DMS79 (cell line): ENCODE measurements around the gene CERS4.
"Not testable (repeated sequence)": the region's sequence is repeated elsewhere in the genome, so short reads cannot be mapped to it uniquely, and the experiment has no call there.

Source experiments
- DNase-seq: peaks from one replicate; lab custom pipeline; 2025; lab: John Stamatoyannopoulos, UW

CERS4 gene, protein sequence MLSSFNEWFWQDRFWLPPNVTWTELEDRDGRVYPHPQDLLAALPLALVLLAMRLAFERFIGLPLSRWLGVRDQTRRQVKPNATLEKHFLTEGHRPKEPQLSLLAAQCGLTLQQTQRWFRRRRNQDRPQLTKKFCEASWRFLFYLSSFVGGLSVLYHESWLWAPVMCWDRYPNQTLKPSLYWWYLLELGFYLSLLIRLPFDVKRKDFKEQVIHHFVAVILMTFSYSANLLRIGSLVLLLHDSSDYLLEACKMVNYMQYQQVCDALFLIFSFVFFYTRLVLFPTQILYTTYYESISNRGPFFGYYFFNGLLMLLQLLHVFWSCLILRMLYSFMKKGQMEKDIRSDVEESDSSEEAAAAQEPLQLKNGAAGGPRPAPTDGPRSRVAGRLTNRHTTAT

GRCh38 chr19:8208922-8209461, at the start of gene CERS4:
Gene CERS4, plus strand, starts transcription at chr19:8209370. Its CDS starts 41,707 bp downstream, at chr19:8251077.
- peak; percentile 57 for DNase-seq

- peak; percentile 72 for DNase-seq
Measured at GRCh38 chr19:8161135-8161646, 48.0 kb upstream of the CERS4 start.

GRCh38 chr19:8163759-8164158, 45.4 kb upstream of the CERS4 start:
- DNase-seq = no peak

DNA sequence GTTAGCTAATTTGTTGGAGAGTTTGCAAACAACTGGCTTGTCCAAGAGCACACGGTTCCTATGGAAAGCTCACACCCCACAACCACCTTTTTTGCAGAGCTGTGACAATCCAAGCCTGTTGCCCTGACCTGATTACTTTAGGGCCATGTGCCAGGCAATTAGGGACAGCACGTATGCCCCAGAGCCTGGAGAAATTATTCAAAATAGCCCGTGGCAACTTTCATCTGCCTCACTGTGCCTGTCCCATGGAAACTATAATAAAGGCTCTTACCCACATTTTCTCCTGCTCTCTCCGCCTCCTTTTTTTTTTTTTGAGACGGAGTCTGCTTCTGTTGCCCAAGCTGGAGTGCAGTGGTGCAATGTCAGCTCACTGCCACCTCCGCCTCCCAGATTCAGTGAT, 41.2 kb upstream of the CERS4 start:
- no peak for DNase-seq

DNA sequence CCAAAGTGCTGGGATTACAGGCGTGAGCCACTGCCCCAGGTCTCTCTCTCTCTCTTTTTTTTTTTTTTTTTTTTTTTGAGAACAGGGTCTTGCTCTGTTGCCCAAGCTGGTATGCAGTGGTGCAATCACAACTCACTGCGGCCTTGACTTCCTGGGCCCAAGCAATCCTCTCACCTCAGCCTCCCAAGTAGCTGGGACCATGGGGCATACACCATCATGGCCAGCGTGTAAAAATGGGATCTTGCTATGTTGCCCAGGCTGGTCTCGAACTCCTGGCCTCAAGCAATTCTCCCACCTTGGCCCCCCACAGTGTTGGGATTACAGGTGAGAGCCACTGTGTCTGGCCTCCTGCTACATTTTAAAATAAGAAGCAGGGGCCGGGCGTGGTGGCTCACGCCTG, 40.6 kb upstream of the CERS4 start:
- DNase-seq = no peak

- no peak for DNase-seq
Measured at GRCh38 chr19:8174706-8175105, 34.5 kb upstream of the CERS4 start.

- no peak for DNase-seq
Measured at GRCh38 chr19:8180018-8180417, 29.2 kb upstream of the CERS4 start.

DNA sequence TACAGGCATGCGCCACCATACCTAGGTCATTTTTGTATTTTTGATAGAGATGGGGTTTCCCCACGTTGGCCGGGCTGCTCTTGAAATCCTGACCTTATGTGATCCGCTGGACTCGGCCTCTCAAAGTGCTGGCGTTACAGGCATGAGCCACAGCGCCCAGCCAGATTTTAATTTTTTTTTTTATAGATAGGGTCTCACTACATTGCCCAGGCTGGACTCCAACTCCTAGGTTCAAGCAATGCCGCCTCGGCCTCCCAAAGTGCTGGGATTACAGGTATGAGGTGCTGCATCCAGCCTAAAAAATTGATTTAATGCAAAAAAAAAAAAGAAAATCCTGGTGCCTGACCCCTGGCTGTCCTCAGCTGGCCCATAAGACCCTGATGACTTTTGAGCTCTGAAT, 24.9 kb upstream of the CERS4 start:
- no peak for DNase-seq

DNA sequence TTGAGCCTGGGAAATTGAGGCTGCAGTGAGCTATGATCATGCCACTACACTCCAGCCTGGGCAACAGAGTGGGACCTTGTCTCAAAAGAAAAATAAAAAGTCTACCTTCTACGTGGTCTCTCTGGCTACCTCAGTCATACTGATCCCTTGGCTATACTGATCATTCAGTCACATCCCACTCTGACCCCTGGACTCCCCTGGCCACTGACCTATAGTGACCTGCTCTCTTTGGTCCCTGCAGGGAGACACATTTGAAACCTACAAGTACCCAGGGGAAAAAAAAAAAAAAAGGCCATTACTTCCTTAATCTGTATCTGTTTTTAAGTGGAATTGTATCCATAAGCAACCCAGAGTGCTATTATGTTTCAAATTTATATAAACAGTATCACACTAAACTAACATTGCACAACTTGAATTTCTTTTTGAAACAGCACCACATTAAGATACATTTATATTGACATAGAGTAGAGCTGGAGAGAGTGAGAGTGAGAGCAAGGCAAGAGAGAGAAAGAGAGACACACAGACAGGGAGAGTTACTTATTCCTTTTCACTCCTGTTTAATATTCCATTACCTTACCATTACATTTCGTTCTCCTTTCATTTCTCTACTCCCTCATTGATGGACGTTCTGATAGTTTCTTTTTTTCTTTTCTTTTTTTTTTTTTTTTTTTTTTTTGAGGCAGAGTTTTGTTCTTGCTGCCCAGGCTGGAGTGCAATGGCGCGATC, 23.7 kb upstream of the CERS4 start:
- DNase-seq = no peak

DNA sequence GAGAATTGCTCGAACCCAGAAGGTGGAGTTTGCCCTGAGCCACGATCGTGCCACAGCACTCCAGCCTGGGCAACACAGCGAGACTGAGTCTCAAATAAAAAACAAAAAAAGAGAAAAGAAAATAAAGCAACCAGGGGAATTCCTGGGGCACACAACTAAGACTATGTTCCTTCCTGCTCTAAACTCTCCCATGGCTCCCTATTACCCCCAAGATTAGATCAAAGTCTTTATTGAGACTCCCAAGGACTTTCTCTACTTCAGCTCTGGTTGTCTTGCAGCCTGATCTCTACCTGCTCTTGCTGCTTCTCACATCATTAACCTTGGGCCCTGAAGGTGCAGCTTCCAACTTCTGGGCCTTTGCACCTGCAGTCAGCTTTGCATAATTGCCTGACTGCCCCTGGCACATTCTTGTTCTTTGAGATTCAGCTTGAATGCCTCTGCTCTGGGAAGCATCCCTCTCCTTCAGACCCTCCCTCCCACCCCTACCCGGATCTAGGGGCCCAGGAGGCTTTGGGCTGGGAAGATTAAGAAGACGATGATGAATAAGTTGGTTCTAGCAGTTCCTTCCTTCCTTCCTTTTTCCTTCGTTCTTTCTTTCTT, 16.8 kb upstream of the CERS4 start:
- DNase-seq = no peak

DNA sequence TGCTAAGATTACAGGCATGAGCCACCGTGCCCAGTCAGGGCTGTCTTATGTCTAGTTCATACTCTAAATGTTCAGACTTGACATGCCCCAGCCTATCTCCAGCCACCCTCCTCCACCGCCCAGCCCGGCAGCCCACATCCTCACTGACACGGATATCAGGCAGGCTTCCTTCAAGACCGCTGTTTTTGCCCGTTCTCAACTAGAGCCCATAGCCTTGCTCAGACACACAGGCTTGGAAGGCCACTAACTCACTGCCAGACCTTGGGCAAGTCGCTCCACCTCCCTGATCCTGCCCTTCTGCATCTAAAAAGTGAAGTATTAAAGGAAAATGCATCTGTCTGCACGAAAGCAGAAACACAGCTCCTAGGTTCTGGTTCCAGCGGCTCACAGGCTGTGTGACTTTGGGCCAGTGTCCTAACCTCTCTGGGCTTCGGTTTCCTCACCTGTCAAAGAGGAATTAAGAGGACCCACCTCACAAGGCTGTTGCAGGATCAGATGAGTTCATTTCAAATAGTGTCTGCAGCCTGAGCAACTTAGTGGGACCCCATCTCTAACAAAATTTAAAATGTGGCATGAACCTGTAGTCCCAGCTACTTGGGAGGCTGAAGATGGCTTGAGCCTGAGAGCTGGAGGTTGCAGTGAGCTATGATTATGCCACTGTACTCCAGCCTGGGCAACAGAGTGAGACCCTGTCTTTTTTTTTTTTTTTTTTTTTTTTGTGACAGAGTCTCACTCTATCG, 14.5 kb upstream of the CERS4 start:
- no peak for DNase-seq

GRCh38 chr19:8196271-8196927, 12.8 kb upstream of the CERS4 start:
- DNase-seq = no peak

DNA sequence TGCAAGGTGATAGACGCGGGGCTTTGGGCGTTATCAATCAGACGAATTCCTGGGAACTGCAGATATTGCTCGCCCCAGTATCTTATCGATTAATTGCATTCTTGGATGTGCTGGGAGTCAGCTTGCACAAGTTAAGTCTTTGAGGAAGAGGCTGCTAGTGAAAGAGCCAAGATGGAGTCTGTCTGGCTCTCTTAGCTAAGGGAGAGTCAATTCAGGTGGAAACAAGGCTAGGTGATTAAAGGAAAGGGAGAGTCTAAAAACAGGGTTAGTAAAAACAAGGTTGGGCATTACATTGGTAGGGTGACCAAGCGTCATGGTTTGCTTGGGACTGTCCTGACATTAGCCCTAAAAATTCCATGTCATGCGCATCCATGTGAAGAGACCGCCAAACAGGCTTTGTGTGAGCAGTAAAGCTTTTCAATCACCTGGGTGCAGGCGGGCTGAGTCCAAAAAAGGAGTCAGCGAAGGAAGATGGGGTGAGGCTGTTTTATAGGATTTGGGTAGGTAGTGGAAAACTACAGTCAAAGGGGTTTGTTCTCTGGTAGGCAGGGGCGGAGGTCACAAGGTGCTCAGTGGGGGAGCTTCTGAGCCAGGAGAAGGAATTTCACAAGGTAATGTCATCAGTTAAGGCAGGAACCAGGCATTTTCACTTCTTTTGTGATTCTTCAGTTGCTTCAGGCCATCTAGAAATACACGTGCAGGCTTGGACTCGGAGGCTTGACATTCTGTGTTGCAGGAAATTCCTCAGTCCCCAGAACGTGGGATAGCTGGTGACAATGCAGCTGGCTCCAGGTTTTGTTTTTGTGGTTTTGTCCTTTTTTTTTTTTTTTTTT, 5.7 kb upstream of the CERS4 start:
- not testable (repeated sequence) for DNase-seq

DNA sequence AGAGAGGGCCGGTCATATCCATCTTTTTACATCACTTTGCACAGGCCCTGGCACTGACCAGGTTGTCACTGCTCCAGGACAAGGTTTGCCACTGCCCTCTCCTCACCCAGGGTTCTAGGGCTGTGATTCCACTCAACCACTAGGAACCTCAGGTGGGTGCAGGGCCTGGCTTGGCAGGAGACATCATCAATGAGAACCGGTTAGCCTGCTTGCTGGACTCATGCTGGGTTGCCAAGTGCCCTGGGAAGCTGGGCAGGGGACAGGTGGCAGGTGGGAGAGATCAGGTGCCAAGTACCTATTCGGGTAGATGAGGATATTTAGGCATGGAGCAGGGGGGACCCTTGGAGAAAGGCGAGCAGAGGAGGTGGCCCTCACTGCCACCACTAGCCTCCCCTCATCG, 4.2 kb upstream of the CERS4 start:
- peak; percentile 92 for DNase-seq

DNA sequence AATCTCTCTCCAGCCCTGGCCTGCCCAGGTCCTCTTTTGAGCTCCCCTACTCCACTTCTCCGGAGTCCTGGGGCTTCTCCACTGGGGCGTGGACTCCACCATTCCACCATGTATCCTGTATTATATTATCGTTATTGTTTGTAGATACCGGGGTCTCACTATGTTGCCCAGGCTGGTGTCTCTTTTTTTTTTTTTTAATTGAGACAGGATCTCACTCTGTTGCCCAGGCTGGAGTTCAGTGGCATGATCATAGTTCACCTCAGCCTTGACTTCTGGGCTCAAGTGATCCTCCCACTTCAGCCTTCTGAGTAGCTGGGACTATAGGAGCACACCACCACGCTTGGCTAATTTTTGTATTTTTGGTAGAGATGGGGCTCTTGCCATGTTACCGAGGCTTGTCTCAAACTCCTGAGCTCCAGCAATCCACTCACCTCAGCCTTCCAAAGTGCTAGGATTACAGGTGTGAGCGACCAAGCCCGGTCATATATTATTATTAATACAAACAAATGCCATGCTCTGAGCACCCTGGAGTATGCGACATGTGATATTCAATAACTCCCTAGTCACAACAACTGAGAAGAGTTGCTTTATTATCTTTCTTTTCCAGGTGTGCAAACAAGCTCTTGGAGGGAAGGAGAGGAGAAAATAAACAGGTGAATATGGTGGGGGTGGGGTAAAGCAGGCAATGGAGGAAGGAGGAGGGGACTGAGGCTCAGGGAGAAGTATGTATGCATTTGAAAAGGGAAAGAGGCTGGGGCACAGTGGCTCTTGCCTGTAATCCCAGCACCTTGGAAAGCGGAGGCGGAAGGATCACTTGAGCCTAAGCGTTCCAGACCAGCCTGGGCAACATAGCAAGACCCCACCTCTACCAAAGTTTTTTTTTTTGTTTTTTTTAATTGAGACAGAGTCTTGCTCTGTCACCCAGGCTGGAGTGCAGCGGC, 2.8 kb upstream of the CERS4 start:
- peak; percentile 94 for DNase-seq

DNA sequence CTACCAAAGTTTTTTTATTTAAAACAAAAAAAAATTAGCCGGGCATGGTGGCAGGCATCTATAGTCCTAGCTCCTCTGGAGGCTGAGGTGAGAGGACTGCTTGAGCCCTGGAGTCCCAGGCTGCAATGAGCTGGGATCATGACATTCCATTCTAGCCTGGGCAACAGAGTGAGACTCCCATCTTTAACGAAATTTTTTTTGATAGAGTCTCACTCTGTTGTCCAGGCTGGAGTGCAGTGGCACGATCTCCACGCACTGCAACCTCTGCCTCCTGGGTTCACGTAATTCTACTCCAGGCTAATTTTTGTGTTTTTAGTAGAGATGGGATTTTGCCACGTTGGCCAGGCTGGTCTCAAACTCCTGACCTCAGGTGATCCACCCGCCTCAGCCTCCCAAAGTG, 1.8 kb upstream of the CERS4 start:
- DNase-seq = not testable (repeated sequence)

DNA sequence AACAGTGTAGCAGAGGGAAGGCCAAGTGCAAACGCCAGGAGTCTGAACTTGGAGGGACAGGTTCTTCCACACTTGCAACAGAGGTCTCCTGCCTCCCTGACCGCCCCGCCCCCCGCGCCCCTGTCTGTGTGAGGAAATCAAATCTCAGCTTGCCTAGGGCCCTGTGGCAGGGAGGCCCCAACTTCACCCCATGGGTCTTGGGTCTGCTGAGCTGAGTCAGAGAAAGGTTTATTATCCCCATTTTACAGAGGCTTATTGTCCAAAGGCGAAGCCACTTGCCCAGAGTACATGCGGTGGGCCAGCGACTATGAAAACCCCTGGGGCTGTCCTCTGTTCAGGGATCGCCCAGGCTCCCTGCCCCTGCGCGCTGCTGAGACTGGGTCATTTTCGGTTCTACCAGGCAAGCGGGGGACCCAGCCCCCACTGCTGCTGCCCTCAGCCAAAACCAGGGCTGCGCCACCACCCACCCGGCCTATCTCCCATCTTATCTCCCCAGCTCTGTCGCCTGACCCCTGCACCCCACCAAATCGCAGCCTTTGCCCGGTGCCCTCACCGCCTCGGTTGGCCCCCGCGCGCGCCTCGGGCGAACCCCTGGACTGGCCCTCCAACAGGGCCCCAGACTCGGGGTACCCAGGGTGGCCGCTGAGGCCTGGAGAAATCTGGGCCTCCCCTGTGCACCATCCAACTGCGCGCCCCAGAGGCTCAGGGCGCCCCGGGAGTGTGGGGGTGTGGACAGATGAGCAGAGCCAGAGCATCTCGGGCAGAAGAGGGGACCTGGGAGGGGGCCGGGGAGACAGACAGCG, 850 bp upstream of the CERS4 start:
- DNase-seq = no peak
